H9 (cell line): ENCODE data around the gene COPZ2. TPM values are rescaled to one million over a fixed set of nuclear protein-coding genes. Genes with fewer than 3 reads are reported as not detected.
A peak's percentile ranks its signal among the peaks of the same experiment; 100 is the strongest.

Experiments used
- DNase-seq: peaks from one replicate; pipeline ENCODE4 v3.0.0-alpha.2; 2017
- H2AFZ ChIP-seq: one replicate; pipeline ENCODE4 v1.6.1; 2013; ENCODE audit warnings: mild to moderate bottlenecking, low read length, control low read depth, moderate library complexity
- H2AK5ac ChIP-seq: 2 replicates; pipeline ENCODE4 v1.6.1; 2013; ENCODE audit warnings: low read length, control low read depth, mixed read lengths; ENCODE audit not compliant: insufficient read length
- H2BK120ac ChIP-seq: one replicate; pipeline ENCODE4 v1.6.1; 2013; ENCODE audit warnings: low read depth, mild to moderate bottlenecking, low read length, control low read depth, inconsistent platforms; ENCODE audit not compliant: poor library complexity, severe bottlenecking
- H2BK12ac ChIP-seq: 2 replicates; pipeline ENCODE4 v1.6.1; 2013; ENCODE audit warnings: low read length, control low read depth, mixed read lengths, low read depth; ENCODE audit not compliant: insufficient read length
- H2BK15ac ChIP-seq: 2 replicates; pipeline ENCODE4 v1.6.1; 2013; ENCODE audit warnings: low read depth, low read length, control low read depth
- H2BK20ac ChIP-seq: one replicate; pipeline ENCODE4 v1.6.1; 2013; ENCODE audit warnings: low read depth, mild to moderate bottlenecking, low read length, control low read depth, inconsistent platforms; ENCODE audit not compliant: poor library complexity, severe bottlenecking
- H2BK5ac ChIP-seq: 2 replicates; pipeline ENCODE4 v1.6.1; 2013; ENCODE audit warnings: low read length, control low read depth, mixed read lengths; ENCODE audit not compliant: insufficient read length
- H3K14ac ChIP-seq: 2 replicates; pipeline ENCODE4 v1.6.1; 2013; ENCODE audit warnings: low read length, control low read depth; ENCODE audit not compliant: insufficient read depth
- H3K18ac ChIP-seq: 2 replicates; pipeline ENCODE4 v1.6.1; 2013; ENCODE audit warnings: low read depth, mild to moderate bottlenecking, mixed read lengths, low read length, control low read depth; ENCODE audit not compliant: insufficient read length
- H3K23ac ChIP-seq: 2 replicates; pipeline ENCODE4 v1.6.1; 2013; ENCODE audit warnings: low read length, control low read depth, mixed read lengths, low read depth; ENCODE audit not compliant: insufficient read length
- H3K23me2 ChIP-seq: 2 replicates; pipeline ENCODE4 v1.6.1; 2013; ENCODE audit warnings: low read depth, mild to moderate bottlenecking, mixed read lengths, low read length, control low read depth; ENCODE audit not compliant: insufficient read length, poor library complexity, severe bottlenecking
- H3K27ac ChIP-seq: 2 replicates; pipeline ENCODE4 v1.5.1; 2013; ENCODE audit warnings: low read length, control low read depth, mixed read lengths, low read depth; ENCODE audit not compliant: insufficient read length
- H3K27me3 ChIP-seq: 2 replicates; pipeline ENCODE4 v1.6.1; 2013; ENCODE audit warnings: low read length, control low read depth, inconsistent platforms; ENCODE audit not compliant: insufficient read depth
- H3K4ac ChIP-seq: 2 replicates; pipeline ENCODE4 v1.6.1; 2013; ENCODE audit warnings: low read depth, mild to moderate bottlenecking, control low read depth, inconsistent platforms, low read length, moderate library complexity
- H3K4me1 ChIP-seq: 2 replicates; pipeline ENCODE4 v1.6.1; 2013; ENCODE audit warnings: low read length, control low read depth, inconsistent platforms; ENCODE audit not compliant: insufficient read depth
- H3K4me2 ChIP-seq: 2 replicates; pipeline ENCODE4 v1.6.1; 2013; ENCODE audit warnings: low read length, control low read depth, mixed read lengths; ENCODE audit not compliant: insufficient read length, insufficient read depth
- H3K56ac ChIP-seq: 2 replicates; pipeline ENCODE4 v1.6.1; 2013; ENCODE audit warnings: low read depth, mild to moderate bottlenecking, mixed read lengths, low read length, control low read depth; ENCODE audit not compliant: insufficient read length
- H3K79me1 ChIP-seq: 2 replicates; pipeline ENCODE4 v1.6.1; 2013; ENCODE audit warnings: low read depth, mild to moderate bottlenecking, moderate library complexity, low read length, control low read depth, inconsistent platforms; ENCODE audit not compliant: insufficient read depth, poor library complexity, severe bottlenecking
- H3K79me2 ChIP-seq: 2 replicates; pipeline ENCODE4 v1.6.1; 2013; ENCODE audit warnings: low read length, control low read depth, inconsistent platforms; ENCODE audit not compliant: insufficient read depth
- H3K9ac ChIP-seq: 2 replicates; pipeline ENCODE4 v1.6.1; 2013; ENCODE audit warnings: low read length, control low read depth, mixed read lengths; ENCODE audit not compliant: insufficient read length; ENCODE audit errors: extremely low read depth
- H3K9me3 ChIP-seq: one replicate; pipeline ENCODE4 v1.6.1; 2013; ENCODE audit warnings: low read depth, low read length, inconsistent platforms; ENCODE audit not compliant: control insufficient read depth
- H3T11ph ChIP-seq: one replicate; pipeline ENCODE4 v1.6.1; 2013; ENCODE audit warnings: mild to moderate bottlenecking, low read length, control low read depth, inconsistent platforms
- H4K20me1 ChIP-seq: one replicate; pipeline ENCODE4 v1.6.1; 2013; ENCODE audit not compliant: control insufficient read depth, insufficient read length, insufficient read depth
- H4K5ac ChIP-seq: 2 replicates; pipeline ENCODE4 v1.6.1; 2013; ENCODE audit warnings: low read depth, mild to moderate bottlenecking, mixed read lengths, low read length, control low read depth; ENCODE audit not compliant: insufficient read length
- H4K8ac ChIP-seq: replicated peaks from 2 replicates; pipeline ENCODE4 v1.6.1; 2013; ENCODE audit warnings: low read length, control low read depth, mixed read lengths, low read depth; ENCODE audit not compliant: insufficient read length
- H4K91ac ChIP-seq: 2 replicates; pipeline ENCODE4 v1.6.1; 2013; ENCODE audit warnings: low read depth, mild to moderate bottlenecking, moderate library complexity, mixed read lengths, low read length, control low read depth; ENCODE audit not compliant: insufficient read length
- H3K27ac Mint-ChIP-seq, 3 experiments: 2 replicates in 2 of 3; 3 replicates in 1 of 3; pipeline ENCODE4 v1.8.0; 2020 to 2021; ENCODE audit warnings: mixed read lengths in 3 of 3, mild to moderate bottlenecking in 1 of 3, moderate library complexity in 1 of 3
- H3K27me3 Mint-ChIP-seq: 2 replicates; pipeline ENCODE4 v1.8.0; 2021; ENCODE audit warnings: low read depth, mild to moderate bottlenecking, moderate library complexity, mixed read lengths
- H3K36me3 Mint-ChIP-seq, 3 experiments: 2 replicates in 2 of 3; 3 replicates in 1 of 3; pipeline ENCODE4 v1.8.0; 2020 to 2021; ENCODE audit warnings: low read depth in 3 of 3, mixed read lengths in 3 of 3; ENCODE audit not compliant: insufficient read depth in 1 of 3
- H3K4me1 Mint-ChIP-seq, 2 experiments: 2 replicates each; pipeline ENCODE4 v1.8.0; 2020; ENCODE audit warnings: mixed read lengths in 2 of 2
- H3K4me3 Mint-ChIP-seq, 2 experiments: 2 replicates in 1 of 2; 3 replicates in 1 of 2; pipeline ENCODE4 v1.8.0; 2020 to 2021; ENCODE audit warnings: mild to moderate bottlenecking in 2 of 2, mixed read lengths in 2 of 2, moderate library complexity in 1 of 2
- H3K9me3 Mint-ChIP-seq, 2 experiments: 2 replicates in 1 of 2; 3 replicates in 1 of 2; pipeline ENCODE4 v1.8.0; 2020; ENCODE audit warnings: mild to moderate bottlenecking in 2 of 2, mixed read lengths in 2 of 2, moderate library complexity in 1 of 2
- WGBS: extraction: QIAGEN DNeasy Blood & Tissue Kit; methylation state at CpG from one replicate; pipeline ENCODE4 v1.1.7; 2013; ENCODE audit warnings: missing lambda C conversion rate, low lambda C conversion rate, mixed read lengths; ENCODE audit not compliant: insufficient read length; ENCODE audit errors: extremely low coverage; 5-methylcytosine and 5-hydroxymethylcytosine counted together
- long read RNA-seq: library from polyadenylated mRNA; unstranded; transcript quantifications from one replicate; pipeline ENCODE4 v2.0.0, GENCODE V29; 2020
- total RNA-seq: library from RNA; stranded (reverse); gene quantifications from 2 replicates; pipeline ENCODE4 v1.2.1, GENCODE V29; 2021
- TF ChIP-seq, protein P1 (sequence below): fragments of 200-600 bp; sonication (generic); conservative IDR thresholded peaks from 3 replicates; pipeline ENCODE4 v1.8.0; 2021; ENCODE audit warnings: antibody characterized with exemption, mild to moderate bottlenecking

COPZ2 gene, protein sequence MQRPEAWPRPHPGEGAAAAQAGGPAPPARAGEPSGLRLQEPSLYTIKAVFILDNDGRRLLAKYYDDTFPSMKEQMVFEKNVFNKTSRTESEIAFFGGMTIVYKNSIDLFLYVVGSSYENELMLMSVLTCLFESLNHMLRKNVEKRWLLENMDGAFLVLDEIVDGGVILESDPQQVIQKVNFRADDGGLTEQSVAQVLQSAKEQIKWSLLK
- total RNA-seq: 0.68 and 0.77 TPM in 2 replicates
- long read RNA-seq: 0 reads

DNA sequence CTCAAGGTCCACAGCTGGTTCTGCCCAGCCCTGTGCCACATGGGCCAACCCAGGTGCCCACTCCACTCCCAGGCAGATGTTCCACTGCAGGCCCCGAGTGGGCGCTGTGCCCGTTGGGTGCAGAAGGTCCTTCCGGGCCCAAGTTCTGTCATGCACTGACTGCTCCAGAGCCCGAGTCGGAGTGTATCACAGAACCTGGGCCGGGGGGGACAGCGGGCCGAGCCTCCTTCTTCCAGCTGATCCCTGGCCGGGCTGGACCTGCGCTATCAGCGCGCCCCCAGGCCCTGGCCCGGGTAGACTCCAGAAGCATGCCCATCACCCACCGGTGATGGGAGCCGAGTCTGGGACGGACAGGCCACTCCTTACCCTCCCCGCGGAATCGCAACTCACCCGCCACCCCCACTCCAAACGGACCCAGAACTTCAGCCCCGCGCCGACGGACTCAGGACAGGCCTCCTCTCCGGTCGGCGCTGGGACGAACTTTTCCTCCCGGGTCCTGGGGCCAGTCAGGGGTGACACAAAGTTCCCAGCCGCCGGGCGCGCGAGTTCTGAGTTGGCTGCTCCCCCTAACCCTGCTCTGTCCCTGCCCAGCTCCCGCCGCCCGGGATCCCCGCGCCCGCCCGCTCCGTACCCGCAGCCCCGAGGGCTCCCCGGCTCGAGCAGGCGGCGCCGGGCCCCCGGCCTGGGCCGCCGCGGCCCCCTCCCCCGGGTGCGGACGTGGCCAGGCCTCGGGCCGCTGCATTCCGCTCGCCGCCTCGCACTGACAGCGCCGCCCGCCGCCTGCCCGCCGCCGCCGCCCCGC is at the start of gene COPZ2:
TSS of gene COPZ2 (minus strand) at position 762 of the 802 bp plus-strand sequence. CDS start at position 742, 20 bp downstream.
- H4K20me1 ChIP-seq: no peaks in the 10 kb centered on the region
- no peak within 1 kb of the TSS; the same call in 1 of the 2 replicates for H3K14ac ChIP-seq
- Mint-ChIP-seq H3K9me3 (no peaks in the 10 kb centered on the region), H3K27ac (no peak within 1 kb of the TSS; a peak in 1 of 7 replicates), H3K4me1 (peaks cover 5 to 9% of the 10 kb centered on the region in 2 experiments), H3K27me3 (peaks cover 60% of the 10 kb centered on the region), H3K36me3 (no peaks in the 10 kb centered on the region; a peak in 1 of 7 replicates), H3K4me3 (peak within 1 kb of the TSS; percentile 69 to 84)
- no peak within 1 kb of the TSS for H3K9ac ChIP-seq
- H2BK15ac ChIP-seq: no peak within 1 kb of the TSS
- no peak within 1 kb of the TSS for H2BK12ac ChIP-seq
- no peak within 1 kb of the TSS for H2BK5ac ChIP-seq
- no peak within 1 kb of the TSS for H4K5ac ChIP-seq
- H3K18ac ChIP-seq: no peak within 1 kb of the TSS
- H3K4me2 ChIP-seq: peak within 1 kb of the TSS; percentile 46
- H3K4me1 ChIP-seq: no peaks in the 10 kb centered on the region; the same call in 1 of the 2 replicates
- no peaks in the 10 kb centered on the region for H3K79me1 ChIP-seq
- peaks cover 5% of the 10 kb centered on the region for H3K23me2 ChIP-seq
- H2BK20ac ChIP-seq: no peak within 1 kb of the TSS
- no CpG with 5 or more reads among the region's 73 CpGs for WGBS
- H2AK5ac ChIP-seq: no peak within 1 kb of the TSS
- H3T11ph ChIP-seq: no peak within 1 kb of the TSS
- H2BK120ac ChIP-seq: no peak within 1 kb of the TSS
- TF ChIP-seq, protein P1, sequence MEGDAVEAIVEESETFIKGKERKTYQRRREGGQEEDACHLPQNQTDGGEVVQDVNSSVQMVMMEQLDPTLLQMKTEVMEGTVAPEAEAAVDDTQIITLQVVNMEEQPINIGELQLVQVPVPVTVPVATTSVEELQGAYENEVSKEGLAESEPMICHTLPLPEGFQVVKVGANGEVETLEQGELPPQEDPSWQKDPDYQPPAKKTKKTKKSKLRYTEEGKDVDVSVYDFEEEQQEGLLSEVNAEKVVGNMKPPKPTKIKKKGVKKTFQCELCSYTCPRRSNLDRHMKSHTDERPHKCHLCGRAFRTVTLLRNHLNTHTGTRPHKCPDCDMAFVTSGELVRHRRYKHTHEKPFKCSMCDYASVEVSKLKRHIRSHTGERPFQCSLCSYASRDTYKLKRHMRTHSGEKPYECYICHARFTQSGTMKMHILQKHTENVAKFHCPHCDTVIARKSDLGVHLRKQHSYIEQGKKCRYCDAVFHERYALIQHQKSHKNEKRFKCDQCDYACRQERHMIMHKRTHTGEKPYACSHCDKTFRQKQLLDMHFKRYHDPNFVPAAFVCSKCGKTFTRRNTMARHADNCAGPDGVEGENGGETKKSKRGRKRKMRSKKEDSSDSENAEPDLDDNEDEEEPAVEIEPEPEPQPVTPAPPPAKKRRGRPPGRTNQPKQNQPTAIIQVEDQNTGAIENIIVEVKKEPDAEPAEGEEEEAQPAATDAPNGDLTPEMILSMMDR: peak; percentile 63
- no peak within 1 kb of the TSS for H4K91ac ChIP-seq
- no peak within 1 kb of the TSS for H2AFZ ChIP-seq
- no peak within 1 kb of the TSS for H3K23ac ChIP-seq
- DNase-seq: peak; percentile 69
- no peak within 1 kb of the TSS for H4K8ac ChIP-seq
- H3K9me3 ChIP-seq: no peaks in the 10 kb centered on the region
- no peak within 1 kb of the TSS for H3K56ac ChIP-seq
- H3K4ac ChIP-seq: no peak within 1 kb of the TSS
- H3K79me2 ChIP-seq: no peaks in the 10 kb centered on the region
- H3K27ac ChIP-seq: no peak within 1 kb of the TSS
- no peaks in the 10 kb centered on the region; the same call in 1 of the 2 replicates for H3K27me3 ChIP-seq
